Mucosa of descending colon (tissue), 3 donors: Measurements from ENCODE around the gene CSK. TPM values are rescaled to one million over a fixed set of nuclear protein-coding genes. Genes with fewer than 3 reads are reported as not detected.

ENCODE experiments used
- ATAC-seq: fragments of 200-7000 bp; cut with Tn5 transposase; one replicate; pipeline ENCODE4 v1.9.1; 2020; ENCODE audit warnings: mild to moderate bottlenecking, moderate library complexity
- DNase-seq, 3 donors: peaks; one replicate each; pipeline ENCODE4 v3.0.0-alpha.2; 2020
- H3K36me3 ChIP-seq: fragments of 200-600 bp; one replicate; pipeline ENCODE4 v1.8.0; 2021; ENCODE audit warnings: low read depth, mild to moderate bottlenecking
- H3K4me1 ChIP-seq: fragments of 200-600 bp; one replicate; pipeline ENCODE4 v1.8.0; 2021; ENCODE audit warnings: low read depth, mild to moderate bottlenecking
- H3K4me3 ChIP-seq: fragments of 200-600 bp; one replicate; pipeline ENCODE4 v1.8.0; 2021; ENCODE audit warnings: mild to moderate bottlenecking
- H3K9me3 ChIP-seq: fragments of 200-600 bp; one replicate; pipeline ENCODE4 v1.8.0; 2021; ENCODE audit warnings: mild to moderate bottlenecking
- CTCF ChIP-seq: fragments of 200-600 bp; IDR thresholded peaks from one replicate; pipeline ENCODE4 v1.8.0; 2022; ENCODE audit warnings: antibody characterized with exemption, mild to moderate bottlenecking
- intact Hi-C, 2 donors: fragments of 100-400 bp; cut with DNase I in 1 of 2; cut with micrococcal nuclease in 1 of 2; formaldehyde crosslinking; loops; one replicate each; pipeline versions ENCODE4 v1.11.0 to v1.11.1; 2022; cut with DNase I, micrococcal nuclease
- total RNA-seq, 3 donors: library from RNA; stranded (reverse); fragmentation: NEBNext Ultra II Directional in 2 of 3; extraction: Animal tissue kit (Norgen Biotek cat#: 25700) in 2 of 3; gene quantifications; one replicate each; pipeline versions ENCODE4 v1.2.1 to v1.2.4, GENCODE V29; 2021 to 2023
- donor health status: DM: no; HTN: no; CAD: no; lungs with moderate emphysema.
- donor health status: DM: no; HTN: no; CAD: no.
- donor health status: DM: no; HTN: yes; CAD: no.

CSK gene
- total RNA-seq, 3 donors from 2014 or later = 66.2 to 103 (median 90.5) TPM

- no peak for ATAC-seq
- H3K9me3 ChIP-seq = no peaks in the 10 kb centered on the region
- no peak for DNase-seq
- no peak for TF ChIP-seq CTCF
- H3K4me3 ChIP-seq = no peak overlapping the region
- intact Hi-C loops = no loop called here
- H3K4me1 ChIP-seq = peaks cover 12% of the 10 kb centered on the region
- H3K36me3 ChIP-seq = no peaks in the 10 kb centered on the region
Observed at GRCh38 chr15:74838137-74838516, 56.2 kb downstream of the CSK start.

DNA sequence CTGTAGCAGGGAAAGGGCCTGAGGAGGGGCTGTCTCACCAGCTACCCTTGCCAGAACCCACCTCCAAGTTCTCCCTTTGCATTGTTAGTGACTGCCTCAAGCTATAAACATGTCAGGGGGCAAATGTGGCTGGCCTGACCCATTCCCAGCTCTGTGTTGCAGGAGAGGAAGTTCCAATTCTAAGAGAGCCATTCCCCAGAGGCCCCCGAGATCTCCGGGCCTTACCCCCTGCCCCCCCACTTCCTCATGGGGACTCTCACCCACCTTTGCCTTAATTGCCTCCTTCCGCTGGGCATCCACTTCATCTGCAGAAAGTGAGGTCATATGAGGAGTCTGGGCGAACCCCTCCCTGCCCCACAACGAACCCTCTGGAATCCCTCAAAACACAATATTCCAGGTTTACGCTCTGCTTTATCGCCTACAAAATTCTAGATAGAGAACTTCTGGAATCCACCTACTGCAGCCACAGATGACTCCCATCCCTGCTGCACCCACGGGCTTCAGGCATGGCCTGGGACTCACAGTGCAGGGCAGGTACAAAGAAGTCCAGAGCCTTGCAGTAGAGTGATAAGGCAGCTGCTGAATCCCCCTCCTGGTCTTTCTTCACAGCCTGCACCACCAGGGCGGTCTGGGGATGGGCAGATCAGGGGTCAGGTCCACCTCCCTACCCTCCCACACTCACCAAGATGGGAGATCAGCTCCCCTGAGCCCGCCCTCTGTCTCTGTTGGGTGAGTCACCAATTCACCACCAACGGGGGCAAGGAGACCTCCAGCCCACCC is 57.1 kb downstream of the CSK start:
- TF ChIP-seq CTCF = no peak
- no peaks in the 10 kb centered on the region for H3K9me3 ChIP-seq
- intact Hi-C loops = no loop called here

GRCh38 chr15:74839526-74840395 is 57.9 kb downstream of the CSK start:
- DNase-seq = no peak

More for the DNA sequence above, 57.1 kb downstream of the CSK start:
- no peak for DNase-seq
- H3K36me3 ChIP-seq = no peaks in the 10 kb centered on the region
- no peak for ATAC-seq
- peaks cover 17% of the 10 kb centered on the region for H3K4me1 ChIP-seq
- no peak overlapping the region for H3K4me3 ChIP-seq

DNA sequence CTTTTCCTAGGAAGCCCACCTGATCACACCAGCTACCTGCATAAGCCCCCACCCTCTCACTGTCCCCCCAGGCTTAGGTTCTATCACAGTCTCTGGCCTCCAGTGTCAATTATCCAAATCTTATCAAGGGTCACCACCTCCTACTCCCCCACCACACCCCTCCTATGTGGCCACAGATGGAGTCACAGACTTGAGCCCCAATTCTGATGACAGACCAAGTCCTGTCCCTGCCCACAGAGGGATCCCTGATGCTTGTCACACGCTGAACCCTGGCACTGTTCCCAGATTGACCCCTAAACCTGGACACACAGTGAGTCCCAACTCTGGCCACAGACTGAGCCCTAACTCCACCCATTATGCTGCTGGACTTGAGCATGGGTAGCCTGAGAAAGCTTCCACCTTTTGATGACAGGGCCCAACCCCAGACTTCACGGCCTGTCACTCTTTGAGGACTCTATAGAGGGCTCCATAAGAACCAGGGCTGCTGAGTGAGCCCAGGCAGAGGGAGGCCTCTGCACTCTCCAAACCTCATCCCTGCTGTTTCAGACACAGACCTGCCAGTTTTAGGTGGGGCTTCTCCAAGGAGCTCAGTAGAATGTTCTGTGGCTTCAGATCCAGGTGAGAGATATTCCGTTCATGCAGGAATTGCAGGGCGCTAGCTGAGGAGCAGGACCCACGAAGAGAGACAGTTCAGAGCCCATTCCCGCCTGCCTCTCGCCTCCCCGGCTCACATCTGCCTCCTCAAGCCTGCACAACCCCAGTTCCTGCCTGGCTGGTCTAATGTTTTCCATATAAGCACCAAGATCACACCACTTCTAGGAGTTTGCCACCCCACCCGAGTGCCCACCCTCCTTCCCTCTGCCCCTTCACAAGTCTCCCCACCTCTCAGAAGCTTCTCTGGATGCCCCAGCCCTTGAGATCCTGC is 59.2 kb downstream of the CSK start:
- no peak for DNase-seq
- H3K9me3 ChIP-seq = no peaks in the 10 kb centered on the region
- intact Hi-C loops = no loop called here
- peaks cover 20% of the 10 kb centered on the region for H3K4me1 ChIP-seq
- ATAC-seq = no peak
- H3K36me3 ChIP-seq = no peaks in the 10 kb centered on the region
- TF ChIP-seq CTCF = no peak
- H3K4me3 ChIP-seq = no peak overlapping the region

More at GRCh38 chr15:74839526-74840395, 57.9 kb downstream of the CSK start:
- Histone ChIP-seq H3K4me3 (no peak overlapping the region), H3K36me3 (no peaks in the 10 kb centered on the region), H3K9me3 (no peaks in the 10 kb centered on the region), H3K4me1 (peaks cover 20% of the 10 kb centered on the region)
- intact Hi-C loops = no loop called here
- TF ChIP-seq CTCF = no peak
- no peak for ATAC-seq

- Histone ChIP-seq H3K4me3 (no peak overlapping the region), H3K9me3 (no peaks in the 10 kb centered on the region), H3K4me1 (peaks cover 20% of the 10 kb centered on the region), H3K36me3 (no peaks in the 10 kb centered on the region)
- no peak for TF ChIP-seq CTCF
- peak in 1 of 3 donors; percentile 64 for DNase-seq
- intact Hi-C loops = no loop called here
- ATAC-seq = peak; percentile 8
Observed at GRCh38 chr15:74841891-74842373, 60.1 kb downstream of the CSK start.
